ENCODE data around the gene KCNIP1. TPM values are rescaled to one million over a fixed set of nuclear protein-coding genes. Genes with fewer than 3 reads are reported as not detected.
A peak's percentile ranks its signal among the peaks of the same experiment; 100 is the strongest.

Gene KCNIP1
- total and polyA plus RNA-seq, 2 of the 8 experiments (the other 6 are each of a cell fraction or from before 2014, with no cell fraction given), result 0.52 to 0.83 TPM

GRCh38 chr5:170747357-170747756 lies 243.5 kb downstream of the KCNIP1 start:
- Histone ChIP-seq H3K79me1 (ENCODE audit: low read depth, low read length) (no peaks in the 10 kb centered on the region), H3K56ac (replicated peaks; ENCODE audit: insufficient read length, low read depth, low read length) (no peak overlapping the region), H3K23ac (ENCODE audit: insufficient read length) (no peak overlapping the region), H4K20me1 (replicated peaks in 1 of 2; ENCODE audit: control insufficient read depth in 1 of 2, insufficient read depth in 2 of 2, low read length in 2 of 2) (no peaks in the 10 kb centered on the region), H2BK15ac (ENCODE audit: low read length) (peak overlapping the region; percentile 53; the same call in 1 of the 2 replicates), H3K9ac (replicated peaks in 1 of 4; ENCODE audit: extremely low read depth in 1 of 4, low read depth in 3 of 4, low read length in 3 of 4) (no peak overlapping the region), H3K36me3 (ENCODE audit: control insufficient read depth in 2 of 4, insufficient read depth in 4 of 4, low read length in 3 of 4) (no peaks in the 10 kb centered on the region), H2BK12ac (ENCODE audit: low read depth, low read length) (no peak overlapping the region), H2BK120ac (replicated peaks; ENCODE audit: low read depth, low read length) (no peak overlapping the region), H3K4me3 (ENCODE audit: extremely low read depth in 1 of 4, insufficient read depth in 2 of 4, low read depth in 3 of 4, low read length in 4 of 4) (no peak overlapping the region), H2AK5ac (ENCODE audit: low read depth, low read length) (peak overlapping the region; percentile 49; the same call in 1 of the 2 replicates), H4K5ac (ENCODE audit: insufficient read length, low read depth, low read length) (peak overlapping the region; percentile 6), H3K79me2 (ENCODE audit: control insufficient read depth in 1 of 2, insufficient read depth in 2 of 2, low read length in 2 of 2) (no peaks in the 10 kb centered on the region), H4K8ac (ENCODE audit: extremely low read depth, insufficient read depth, low read length) (no peak overlapping the region), H4K91ac (replicated peaks; ENCODE audit: insufficient read length, low read length) (peak overlapping the region; percentile 49), H3K9me3 (ENCODE audit: insufficient read depth in 2 of 2, low read depth in 1 of 2, low read length in 1 of 2) (no peaks in the 10 kb centered on the region), H3K27me3 (replicated peaks in 1 of 4; ENCODE audit: control insufficient read depth in 3 of 4, extremely low read depth in 1 of 4, insufficient read depth in 3 of 4, low read length in 3 of 4) (no peaks in the 10 kb centered on the region), H2BK20ac (ENCODE audit: low read length) (peak overlapping the region; percentile 99), H2BK5ac (ENCODE audit: low read depth, low read length) (peak overlapping the region; percentile 92; the same call in 1 of the 2 replicates), H3K4ac (replicated peaks; ENCODE audit: insufficient read length, low read depth, low read length) (peak overlapping the region; percentile 61), H3K23me2 (ENCODE audit: low read depth, low read length) (peaks cover 3% of the 10 kb centered on the region; the same call in 1 of the 2 replicates), H3K18ac (ENCODE audit: extremely low read depth, low read length) (peak overlapping the region; percentile 81), H3K4me1 (replicated peaks in 1 of 4; ENCODE audit: control insufficient read depth in 3 of 4, insufficient read depth in 4 of 4, low read length in 3 of 4) (peaks cover 4 to 23% (median 15%) of the 10 kb centered on the region in 4 experiments), H2AFZ (ENCODE audit: low read length) (no peak overlapping the region), H3K14ac (ENCODE audit: insufficient read length) (no peak overlapping the region), H3K27ac (ENCODE audit: low read depth, low read length) (no peak overlapping the region), H3K4me2 (ENCODE audit: insufficient read depth in 1 of 2, low read depth in 2 of 2, low read length in 2 of 2) (no peak overlapping the region)
- ChIA-PET POLR2A (ENCODE audit: partially characterized antibody) (interaction anchor here (3.5 to 11.3 kb wide), 3 partner anchors 12 to 40 kb away, joined by 31 to 190 read pairs (median 123); partner anchors contain the start of gene GABRP), CTCF (ENCODE audit: partially characterized antibody) (interaction anchor here (1.1 to 21.2 kb wide), 7 partner anchors 13 to 114 kb away, joined by 3 to 650 read pairs (median 33); partner anchors contain the start of gene GABRP)
- FAIRE-seq (no peak), DNase-seq (ENCODE audit: low read depth in 1 of 2, low spot score in 2 of 2) (peak in 1 of 2 experiments; percentile 36)
- 100% methylated on average over 1 of the region's 1 CpG; no CpG with 5 or more reads in 1 of the 2 experiments for WGBS, 2 experiments (ENCODE audit: extremely low coverage in 1 of 2, insufficient coverage in 1 of 2, insufficient read length in 1 of 2, insufficient replicate concordance in 2 of 2, low coverage in 1 of 2, low lambda C conversion rate in 2 of 2, missing lambda C conversion rate in 1 of 2)
- TF ChIP-seq ATF3 (IDR thresholded peaks at IDR 0.05; ENCODE audit: insufficient read depth, low read depth, low read length) (no peak), RAD21 (IDR thresholded peaks at IDR 0.05 in 1 of 2, conservative IDR thresholded peaks at IDR 0.05 in 1 of 2; ENCODE audit: low read depth in 2 of 2, low read length in 2 of 2) (no peak), RBBP5 (IDR thresholded peaks at IDR 0.05; ENCODE audit: borderline replicate concordance, low read depth, low read length) (no peak), CTCF (IDR thresholded peaks at IDR 0.05; ENCODE audit: control extremely low read depth in 1 of 3, insufficient read depth in 1 of 3, low read depth in 1 of 3, low read length in 3 of 3) (no peak), MAX (IDR thresholded peaks at IDR 0.05) (no peak), FOSL1 (IDR thresholded peaks at IDR 0.05; ENCODE audit: insufficient read depth, low read depth, low read length) (no peak), KDM4A (IDR thresholded peaks at IDR 0.05; ENCODE audit: low read depth, low read length, severe bottlenecking) (no peak), EZH2 (IDR thresholded peaks at IDR 0.05; ENCODE audit: low read depth, low read length, severe bottlenecking) (no peak), TCF12 (IDR thresholded peaks at IDR 0.05; ENCODE audit: low read depth, low read length) (no peak)

All from H1 (cell line).